HCT116 (cell line): ENCODE data around the gene ATP2A3. TPM values are rescaled to one million over a fixed set of nuclear protein-coding genes. Genes with fewer than 3 reads are reported as not detected.
A peak's percentile ranks its signal among the peaks of the same experiment; 100 is the strongest.

Experiments
- ATAC-seq: fragments of 200-7000 bp; cut with Tn5 transposase; 2 replicates; pipeline ENCODE4 v1.9.1; 2020; ENCODE audit warnings: mild to moderate bottlenecking, moderate library complexity
- BruUV-seq: library from RNA; stranded (reverse); fragments of 400-500 nt; replicated peaks from 2 replicates; lab custom pipeline; 2021; lab: Mats Ljungman, UMichigan
- CTCF ChIA-PET: fragments of 300-600 bp; sonication (Branson Sonifier 250); formaldehyde crosslinking; loops from one replicate; lab custom pipeline; 2021; ENCODE audit warnings: antibody characterized with exemption; lab: Charles Lee
- POLR2A ChIA-PET: fragments of 300-600, 350-600 bp; sonication (Branson Sonifier 250); formaldehyde crosslinking; loops from one replicate; lab custom pipeline; 2021; ENCODE audit warnings: antibody characterized with exemption; lab: Charles Lee
- RAD21 ChIA-PET, 2 experiments: fragments of 300-600 bp; sonication (Branson Sonifier 250); formaldehyde crosslinking; loops; one replicate each; lab custom pipeline; 2023; ENCODE audit warnings: low total read pairs in 2 of 2; ENCODE audit not compliant: uncharacterized antibody in 2 of 2, unreplicated experiment in 2 of 2, low non-redundant PET in 1 of 2; lab: Charles Lee
- DNase-seq: peaks from one replicate; pipeline ENCODE4 v3.0.0-alpha.2; 2010; ENCODE audit warnings: low read depth, low spot score
- H2AFZ ChIP-seq: fragments of 200-600 bp; shearing (Covaris generic), sonication (generic); 2 replicates; pipeline ENCODE4 v1.6.1; 2017; ENCODE audit warnings: low read depth, mixed run types, mixed read lengths, antibody characterized with exemption, low read length; ENCODE audit not compliant: poor library complexity, severe bottlenecking
- H3K27ac ChIP-seq: 2 replicates; pipeline ENCODE4 v1.5.1; 2012; ENCODE audit warnings: low read depth, low read length
- H3K27me3 ChIP-seq: fragments of 200-600 bp; sonication (generic); 2 replicates; pipeline ENCODE4 v1.6.1; 2016; ENCODE audit warnings: mixed run types, low read length, mixed read lengths; ENCODE audit not compliant: insufficient read depth
- H3K36me3 ChIP-seq, 2 experiments: fragments of 200-500 bp in 1 of 2; fragments of 200-600 bp in 1 of 2; sonication (Bioruptor generic) in 1 of 2; sonication (generic) in 1 of 2; 2 replicates each; pipeline versions ENCODE4 v1.5.1 to v1.6.1; 2014 to 2016; ENCODE audit warnings: low read length in 2 of 2, inconsistent platforms in 1 of 2, mixed read lengths in 1 of 2, mixed run types in 1 of 2; ENCODE audit not compliant: insufficient read depth in 2 of 2, control insufficient read depth in 1 of 2
- H3K4me1 ChIP-seq, 2 experiments: fragments of 200-600 bp in 1 of 2; sonication (generic) in 1 of 2; 2 replicates each; pipeline versions ENCODE4 v1.5.1 to v1.6.1; 2012 to 2017; ENCODE audit warnings: low read length in 2 of 2, inconsistent platforms in 1 of 2, mild to moderate bottlenecking in 1 of 2, mixed read lengths in 1 of 2, mixed run types in 1 of 2, moderate library complexity in 1 of 2; ENCODE audit not compliant: insufficient read depth in 2 of 2, control insufficient read depth in 1 of 2
- H3K4me2 ChIP-seq: fragments of 200-600 bp; sonication (generic); 2 replicates; pipeline ENCODE4 v1.6.1; 2017; ENCODE audit warnings: mixed run types, low read length, mixed read lengths
- H3K4me3 ChIP-seq, 2 experiments: fragments of 200-600 bp in 1 of 2; sonication (generic) in 1 of 2; replicated peaks in 1 of 2; 2 replicates each; pipeline ENCODE4 v1.5.1; 2011 to 2016; ENCODE audit warnings: low read length in 2 of 2, control low read depth in 1 of 2, low read depth in 1 of 2, mild to moderate bottlenecking in 1 of 2, mixed read lengths in 1 of 2, mixed run types in 1 of 2
- H3K79me2 ChIP-seq: fragments of 200-600 bp; sonication (generic); 2 replicates; pipeline ENCODE4 v1.6.1; 2017; ENCODE audit warnings: mild to moderate bottlenecking, mixed run types, low read length, moderate library complexity, mixed read lengths; ENCODE audit not compliant: insufficient read depth
- H3K9ac ChIP-seq: fragments of 200-600 bp; sonication (generic); 2 replicates; pipeline ENCODE4 v1.6.1; 2016; ENCODE audit warnings: low read length, mixed read lengths
- H3K9me2 ChIP-seq: fragments of 200-600 bp; sonication (generic), shearing (Covaris generic); 2 replicates; pipeline ENCODE4 v1.6.1; 2017; ENCODE audit warnings: mixed run types, mild to moderate bottlenecking, moderate library complexity; ENCODE audit not compliant: insufficient read depth
- H3K9me3 ChIP-seq, 2 experiments: fragments of 200-500 bp in 1 of 2; fragments of 200-600 bp in 1 of 2; sonication (Bioruptor generic) in 1 of 2; sonication (generic) in 1 of 2; 2 replicates each; pipeline ENCODE4 v1.6.1; 2014 to 2017; ENCODE audit warnings: low read length in 2 of 2, mixed read lengths in 2 of 2, inconsistent platforms in 1 of 2, low read depth in 1 of 2, mild to moderate bottlenecking in 1 of 2, mixed run types in 1 of 2, moderate library complexity in 1 of 2; ENCODE audit not compliant: control insufficient read depth in 1 of 2, insufficient read depth in 1 of 2
- H4K20me1 ChIP-seq: fragments of 200-600 bp; sonication (generic), shearing (Covaris generic); 2 replicates; pipeline ENCODE4 v1.6.1; 2017; ENCODE audit warnings: mixed run types, mild to moderate bottlenecking, moderate library complexity; ENCODE audit not compliant: insufficient read depth
- ATF3 ChIP-seq: IDR thresholded peaks from 2 replicates; pipeline ENCODE4 v1.6.1; 2012
- CBX3 ChIP-seq: IDR thresholded peaks from 2 replicates; pipeline ENCODE4 v1.6.1; 2012; ENCODE audit warnings: low read depth
- CTCF ChIP-seq, 3 experiments: fragments of 200-600 bp in 1 of 3; sonication (generic) in 1 of 3; IDR thresholded peaks in 2 of 3; conservative IDR thresholded peaks in 1 of 3; 2 replicates each; pipeline ENCODE4 v1.5.1; 2012 to 2017; ENCODE audit warnings: low read depth in 2 of 3, low read length in 2 of 3, antibody characterized with exemption in 1 of 3, borderline replicate concordance in 1 of 3, control low read depth in 1 of 3, mild to moderate bottlenecking in 1 of 3, mixed read lengths in 1 of 3, mixed run types in 1 of 3, moderate library complexity in 1 of 3; ENCODE audit not compliant: insufficient read depth in 1 of 3
- EGR1 ChIP-seq: IDR thresholded peaks from 2 replicates; pipeline ENCODE4 v1.6.1; 2012; ENCODE audit warnings: low read depth
- ELF1 ChIP-seq: IDR thresholded peaks from 2 replicates; pipeline ENCODE4 v1.6.1; 2012; ENCODE audit warnings: low read depth, borderline replicate concordance
- POLR2A ChIP-seq: IDR thresholded peaks from 2 replicates; pipeline ENCODE4 v1.7.0; 2011; ENCODE audit warnings: borderline replicate concordance; ENCODE audit not compliant: insufficient read depth, insufficient read length; ENCODE audit errors: extremely low read depth
- RAD21 ChIP-seq: IDR thresholded peaks from 2 replicates; pipeline ENCODE4 v1.6.1; 2012; ENCODE audit warnings: low read depth, mild to moderate bottlenecking
- REST ChIP-seq: IDR thresholded peaks from 2 replicates; pipeline ENCODE4 v1.6.1; 2012; ENCODE audit warnings: low read depth
- SIN3A ChIP-seq: IDR thresholded peaks from 2 replicates; pipeline ENCODE4 v1.6.1; 2012; ENCODE audit warnings: low read depth
- SP1 ChIP-seq: IDR thresholded peaks from 2 replicates; pipeline ENCODE4 v1.6.1; 2012; ENCODE audit warnings: low read depth
- SRF ChIP-seq: IDR thresholded peaks from 2 replicates; pipeline ENCODE4 v1.6.1; 2012; ENCODE audit warnings: low read depth
- TCF7L2 ChIP-seq: IDR thresholded peaks from 2 replicates; pipeline ENCODE4 v1.7.0; 2011; ENCODE audit warnings: borderline replicate concordance, inconsistent platforms; ENCODE audit not compliant: insufficient read depth, insufficient read length; ENCODE audit errors: extremely low read depth
- YY1 ChIP-seq: IDR thresholded peaks from 2 replicates; pipeline ENCODE4 v1.6.1; 2011; ENCODE audit warnings: low read length, low read depth, moderate library complexity, mild to moderate bottlenecking; ENCODE audit not compliant: insufficient replicate concordance; ENCODE audit errors: extremely low read depth
- ZFX ChIP-seq: fragments of 450-650 bp; IDR thresholded peaks from 2 replicates; pipeline ENCODE4 v1.6.1; 2017
- ZNF274 ChIP-seq: fragments of 200-500 bp; sonication (Bioruptor generic); IDR thresholded peaks from 2 replicates; pipeline ENCODE4 v1.6.1; 2014; ENCODE audit warnings: mild to moderate bottlenecking, low read depth, low read length, inconsistent platforms
- intact Hi-C: fragments of 100-400 bp; cut with micrococcal nuclease; formaldehyde crosslinking; loops from 2 replicates; pipeline ENCODE4 v1.10.0; 2022
- total RNA-seq: library from RNA; stranded (reverse); gene quantifications from one replicate; pipeline ENCODE4 v1.2.1, GENCODE V29; 2021; ENCODE audit not compliant: unreplicated experiment

The ATP2A3 gene
- total RNA-seq, 1 experiment from 2014 or later: 23.1 TPM

- Histone ChIP-seq H3K9me3 (no peaks in the 10 kb centered on the region), H3K4me3 (no peak overlapping the region), H3K4me2 (peak overlapping the region; percentile 71), H3K27me3 (no peaks in the 10 kb centered on the region), H4K20me1 (no peaks in the 10 kb centered on the region), H2AFZ (no peak overlapping the region), H3K9me2 (no peaks in the 10 kb centered on the region), H3K36me3 (no peaks in the 10 kb centered on the region), H3K79me2 (no peaks in the 10 kb centered on the region), H3K27ac (peak overlapping the region; percentile 59; the same call in 1 of the 2 replicates), H3K9ac (peak overlapping the region; percentile 36; the same call in 1 of the 2 replicates), H3K4me1 (peaks cover 15 to 34% of the 10 kb centered on the region in 2 experiments)
- TF ChIP-seq SIN3A (no peak), CTCF (IDR thresholded peaks at IDR 0.05 in 2 of 3, conservative IDR thresholded peaks at IDR 0.05 in 1 of 3; ENCODE audit: borderline replicate concordance in 1 of 3, insufficient read depth in 1 of 3, low read depth in 2 of 3, low read length in 2 of 3) (no peak), YY1 (no peak), ELF1 (no peak), EGR1 (no peak), REST (no peak), SP1 (no peak), POLR2A (no peak), TCF7L2 (no peak), SRF (no peak), RAD21 (no peak), ZFX (no peak), ATF3 (no peak), CBX3 (no peak), ZNF274 (no peak)
- ChIA-PET CTCF (no interaction called here), RAD21 (no interaction called here), POLR2A (interaction anchor here (0.8 kb wide), 1 partner anchor 41 kb away, joined by 3 read pairs; no protein-coding TSS in a partner anchor)
- no peak for DNase-seq
- no peak for ATAC-seq
- no TSS peak for BruUV-seq
- intact Hi-C loops: no loop called here
Observed at GRCh38 chr17:3959921-3960601, 4.2 kb downstream of the ATP2A3 start.
